Kidney capillary endothelial cell (primary cell): ENCODE data around the gene DFFB.
"Not testable (repeated sequence)": the region's sequence is repeated elsewhere in the genome, so short reads cannot be mapped to it uniquely, and the experiment has no call there.

Experiments used
- DNase-seq: peaks from one replicate; pipeline ENCODE4 v3.0.0-alpha.2; 2018; ENCODE audit warnings: low spot score

DFFB gene

GRCh38 chr1:3856923-3857790, at the start of gene DFFB, which contains the start of gene CEP104:
TSS of gene DFFB (plus strand) at chr1:3857476. CDS start at chr1:3857604, 128 bp downstream.
TSS of gene CEP104 (minus strand) at chr1:3857211. CDS start at chr1:3852407, 4,804 bp downstream.
- peak; percentile 69 for DNase-seq

GRCh38 chr1:3807769-3808168, 49.5 kb upstream of the DFFB start:
- DNase-seq, result no peak

- DNase-seq, result no peak
Observed at GRCh38 chr1:3809680-3810079, 47.6 kb upstream of the DFFB start.

GRCh38 chr1:3810149-3810761, 47.0 kb upstream of the DFFB start:
- DNase-seq, result not testable (repeated sequence)

- no peak for DNase-seq
Observed at GRCh38 chr1:3811595-3811911, 45.7 kb upstream of the DFFB start.

- no peak for DNase-seq
Observed at GRCh38 chr1:3814065-3814464, 43.2 kb upstream of the DFFB start.

GRCh38 chr1:3814771-3815561, 42.3 kb upstream of the DFFB start:
- DNase-seq, result no peak

GRCh38 chr1:3816331-3817137, 40.7 kb upstream of the DFFB start:
- no peak for DNase-seq

GRCh38 chr1:3817138-3817740, 40.0 kb upstream of the DFFB start:
- DNase-seq, result no peak

- DNase-seq, result no peak
Observed at GRCh38 chr1:3817821-3818597, 39.3 kb upstream of the DFFB start.

- DNase-seq, result no peak
Observed at GRCh38 chr1:3819771-3820200, 37.5 kb upstream of the DFFB start.

GRCh38 chr1:3820316-3820715, 37.0 kb upstream of the DFFB start:
- no peak for DNase-seq

- no peak for DNase-seq
Observed at GRCh38 chr1:3821004-3821403, 36.3 kb upstream of the DFFB start.

GRCh38 chr1:3821447-3821846, 35.8 kb upstream of the DFFB start:
- DNase-seq, result no peak

GRCh38 chr1:3821908-3822307, 35.4 kb upstream of the DFFB start:
- DNase-seq, result no peak

GRCh38 chr1:3822421-3822820, 34.9 kb upstream of the DFFB start:
- no peak for DNase-seq

- DNase-seq, result no peak
Observed at GRCh38 chr1:3824650-3825049, 32.6 kb upstream of the DFFB start.

- DNase-seq, result no peak
Observed at GRCh38 chr1:3825356-3825755, 31.9 kb upstream of the DFFB start.

GRCh38 chr1:3827813-3828307, 29.4 kb upstream of the DFFB start:
- no peak for DNase-seq

- DNase-seq, result no peak
Observed at GRCh38 chr1:3828391-3828790, 28.9 kb upstream of the DFFB start.
